ENCODE data around the gene EGF.

The EGF gene

DNA sequence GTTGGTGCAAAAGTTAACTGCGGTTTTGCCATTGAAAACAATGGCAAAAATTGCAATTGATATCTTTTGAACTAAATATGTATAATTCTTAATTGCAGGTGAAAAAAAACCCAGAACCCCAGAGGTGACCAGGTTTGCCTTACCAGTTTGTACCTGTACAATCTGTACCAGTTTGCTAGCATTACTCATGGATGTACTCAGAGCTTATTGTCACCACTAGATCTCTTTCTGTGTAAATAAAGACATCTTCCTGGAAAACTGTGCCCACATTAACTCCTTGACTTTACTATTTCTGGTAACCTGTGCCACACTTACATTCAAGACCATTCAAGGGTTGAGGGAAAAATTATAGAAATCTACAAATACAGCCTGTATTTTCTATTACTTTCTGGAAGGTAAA, 146.0 kb downstream of the EGF start:
- DNase-seq: no peak
- intact Hi-C loops (cut with DNase I): no loop called here

DNA sequence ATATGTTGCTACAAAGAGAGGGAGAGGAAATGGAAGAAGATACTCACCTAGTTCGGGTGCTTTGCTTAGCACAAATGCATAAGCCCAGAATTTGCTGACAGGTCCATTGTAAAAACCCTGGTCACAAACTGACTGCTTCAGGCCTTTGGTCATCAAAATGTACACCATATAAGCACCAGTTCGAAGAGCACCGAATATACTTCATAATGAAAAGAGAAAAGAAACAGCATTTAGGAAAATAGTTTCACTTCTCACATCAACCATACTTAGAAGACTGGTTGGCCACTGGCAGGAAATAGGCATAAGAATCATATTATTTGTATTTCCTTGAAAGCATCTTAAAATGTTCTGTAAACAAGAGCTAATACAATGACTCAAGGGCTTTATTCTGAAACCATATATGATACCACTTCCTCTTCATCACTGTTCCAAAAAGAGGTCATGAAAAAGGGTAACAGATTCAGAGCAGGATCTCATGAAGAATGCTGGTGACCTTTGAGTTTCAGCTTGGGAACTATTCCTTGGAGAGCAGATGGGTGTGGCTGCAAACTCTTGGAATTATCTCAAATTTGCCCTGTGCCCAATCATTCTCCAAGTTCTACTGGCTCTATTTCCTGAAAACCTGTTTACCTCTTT, 147.0 kb downstream of the EGF start:
- intact Hi-C loops (cut with DNase I): no loop called here
- DNase-seq: no peak

DNA sequence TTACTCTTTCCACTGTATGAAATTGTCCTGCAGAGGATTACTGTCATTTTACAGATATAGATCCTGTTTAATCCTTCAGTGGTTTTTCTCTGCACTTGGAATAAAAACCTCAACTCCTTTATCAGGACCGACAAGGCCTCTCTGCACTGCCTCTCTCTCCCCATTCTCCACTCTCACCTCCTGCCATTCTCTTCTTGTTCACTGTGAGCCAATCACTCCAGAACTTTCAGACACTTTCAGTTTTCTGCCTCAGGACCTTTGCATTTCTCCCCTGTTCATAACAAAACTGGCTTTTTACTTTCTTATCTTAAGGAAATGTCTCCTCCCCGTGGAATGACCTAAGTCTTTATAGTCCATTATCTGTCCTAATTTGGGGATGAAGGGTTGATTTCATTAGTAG, 148.4 kb downstream of the EGF start:
- DNase-seq: no peak
- intact Hi-C loops (cut with DNase I): no loop called here
